ENCODE results near the gene DNAJB11.

DNA sequence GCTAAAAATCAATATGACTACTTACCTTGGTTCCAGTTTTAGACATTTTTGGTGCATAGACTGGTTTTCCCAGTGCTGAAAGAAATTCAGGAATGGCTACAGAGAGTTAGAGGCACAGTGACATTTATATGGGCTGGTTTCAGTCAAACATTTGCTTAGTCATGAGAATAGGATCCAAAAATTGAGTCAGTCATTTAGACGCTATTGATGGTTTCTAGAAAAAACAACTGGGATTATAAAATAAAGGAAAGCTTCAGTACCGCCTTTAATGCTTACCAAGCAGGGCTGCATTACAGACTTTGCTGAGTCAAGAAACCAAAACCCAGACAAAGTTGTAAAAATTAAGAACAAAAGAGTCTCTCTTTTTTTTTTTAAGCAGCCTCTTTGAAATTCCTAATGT lies 26.2 kb upstream of the DNAJB11 start, which contains the start of gene CRYGS:
- TF ChIP-seq, protein P1, sequence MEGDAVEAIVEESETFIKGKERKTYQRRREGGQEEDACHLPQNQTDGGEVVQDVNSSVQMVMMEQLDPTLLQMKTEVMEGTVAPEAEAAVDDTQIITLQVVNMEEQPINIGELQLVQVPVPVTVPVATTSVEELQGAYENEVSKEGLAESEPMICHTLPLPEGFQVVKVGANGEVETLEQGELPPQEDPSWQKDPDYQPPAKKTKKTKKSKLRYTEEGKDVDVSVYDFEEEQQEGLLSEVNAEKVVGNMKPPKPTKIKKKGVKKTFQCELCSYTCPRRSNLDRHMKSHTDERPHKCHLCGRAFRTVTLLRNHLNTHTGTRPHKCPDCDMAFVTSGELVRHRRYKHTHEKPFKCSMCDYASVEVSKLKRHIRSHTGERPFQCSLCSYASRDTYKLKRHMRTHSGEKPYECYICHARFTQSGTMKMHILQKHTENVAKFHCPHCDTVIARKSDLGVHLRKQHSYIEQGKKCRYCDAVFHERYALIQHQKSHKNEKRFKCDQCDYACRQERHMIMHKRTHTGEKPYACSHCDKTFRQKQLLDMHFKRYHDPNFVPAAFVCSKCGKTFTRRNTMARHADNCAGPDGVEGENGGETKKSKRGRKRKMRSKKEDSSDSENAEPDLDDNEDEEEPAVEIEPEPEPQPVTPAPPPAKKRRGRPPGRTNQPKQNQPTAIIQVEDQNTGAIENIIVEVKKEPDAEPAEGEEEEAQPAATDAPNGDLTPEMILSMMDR (IDR thresholded peaks at IDR 0.05; ENCODE audit: insufficient read depth, low read length, poor library complexity, severe bottlenecking), result no peak
- no peak for TF ChIP-seq EZH2phosphoT487 (conservative IDR thresholded peaks at IDR 0.05; ENCODE audit: low read length)

Data from SU-DHL-6 (cell line).